Measurements from ENCODE around the gene RAP1GAP2.
"Not testable (repeated sequence)": the region's sequence is repeated elsewhere in the genome, so short reads cannot be mapped to it uniquely, and the experiment has no call there.

The RAP1GAP2 gene

DNA sequence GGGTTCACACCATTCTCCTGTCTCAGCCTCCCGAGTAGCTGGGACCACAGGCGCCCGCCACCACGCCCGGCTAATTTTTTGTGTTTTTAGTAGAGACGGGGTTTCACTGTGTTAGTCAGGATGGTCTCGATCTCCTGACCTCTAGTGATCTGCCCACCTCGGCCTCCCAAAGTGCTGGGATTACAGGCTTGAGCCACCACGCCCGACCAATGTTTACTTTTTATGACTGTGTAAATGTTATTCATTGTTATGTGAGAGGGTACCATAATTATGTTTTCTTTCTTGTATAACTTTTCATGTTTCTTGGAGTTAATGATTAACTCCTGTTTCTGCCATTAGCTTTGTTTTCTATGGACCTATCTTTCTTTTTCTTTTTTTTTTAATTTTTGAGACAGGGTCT is 94.5 kb downstream of the RAP1GAP2 start:
- not testable (repeated sequence) for DNase-seq; H3K27ac Mint-ChIP-seq; H3K4me1 Mint-ChIP-seq (ENCODE audit: low read depth); H3K27me3 Mint-ChIP-seq; H3K4me3 Mint-ChIP-seq; H3K9me3 Mint-ChIP-seq; H3K36me3 Mint-ChIP-seq (ENCODE audit: low read depth)

DNA sequence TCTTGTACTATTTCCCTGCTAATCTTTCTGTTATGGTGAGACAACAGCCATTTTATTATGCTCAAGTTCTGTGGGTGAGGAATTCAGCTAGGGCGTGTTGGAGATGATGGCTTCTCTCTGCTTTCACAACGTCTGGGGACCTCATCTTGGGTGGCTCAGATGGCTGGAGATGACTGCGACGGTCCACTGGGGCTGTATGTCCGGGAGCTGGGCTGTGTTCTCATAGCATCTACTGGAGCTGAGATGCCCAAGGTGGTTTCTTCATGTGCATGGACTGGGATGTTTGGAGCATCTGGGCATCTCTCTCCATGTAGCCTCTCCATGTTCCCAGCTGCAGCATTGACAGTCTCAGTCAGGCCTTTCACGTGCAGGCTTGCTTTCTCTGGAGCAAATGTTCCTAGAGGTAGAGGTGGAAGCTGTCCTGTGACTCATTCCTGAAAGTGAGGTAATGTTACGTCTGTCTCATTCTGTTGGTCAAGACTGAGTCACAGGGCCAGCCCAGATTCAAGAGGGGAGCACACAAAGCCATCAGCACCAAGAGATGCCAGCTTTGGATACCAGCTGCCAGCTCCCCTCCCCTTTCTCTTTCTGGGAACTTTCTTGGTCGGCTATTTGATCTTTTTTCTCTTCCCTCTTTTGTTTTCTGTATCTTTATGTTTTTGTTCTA is 96.2 kb downstream of the RAP1GAP2 start:
- Mint-ChIP-seq H3K4me1 (ENCODE audit: low read depth) (peaks cover 9% of the 10 kb centered on the region), H3K27ac (peak overlapping the region; percentile 4), H3K36me3 (ENCODE audit: low read depth) (no peaks in the 10 kb centered on the region), H3K27me3 (no peaks in the 10 kb centered on the region), H3K9me3 (no peaks in the 10 kb centered on the region), H3K4me3 (no peak overlapping the region)
- DNase-seq = no peak

DNA sequence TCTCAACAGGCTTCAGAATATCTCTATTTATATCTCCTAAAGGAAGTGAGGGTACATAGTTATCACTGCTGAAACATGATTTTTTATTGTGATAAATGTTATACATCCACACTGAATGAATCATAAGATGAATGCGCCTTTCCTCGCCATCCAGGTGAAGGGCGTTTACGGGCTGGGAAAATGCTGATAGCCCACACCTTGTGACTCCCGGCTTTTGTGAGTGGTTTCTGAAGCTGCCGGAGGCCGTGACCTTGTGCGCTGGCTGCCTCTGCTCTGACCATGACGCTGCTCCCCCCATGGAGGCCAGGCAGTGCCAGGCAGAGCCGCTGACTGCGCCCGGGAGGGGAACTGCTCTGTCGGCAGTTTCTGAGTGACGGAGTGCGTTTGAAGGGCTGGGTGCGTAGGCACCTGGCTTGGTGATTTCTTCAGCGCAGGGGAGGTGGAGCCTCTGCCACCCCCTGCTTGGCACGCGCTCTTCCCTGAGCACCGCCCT is 97.2 kb downstream of the RAP1GAP2 start:
- Mint-ChIP-seq H3K4me3 (no peak overlapping the region), H3K27ac (no peak overlapping the region), H3K27me3 (no peaks in the 10 kb centered on the region), H3K36me3 (ENCODE audit: low read depth) (no peaks in the 10 kb centered on the region), H3K9me3 (no peaks in the 10 kb centered on the region), H3K4me1 (ENCODE audit: low read depth) (peaks cover 9% of the 10 kb centered on the region)
- DNase-seq = no peak

DNA sequence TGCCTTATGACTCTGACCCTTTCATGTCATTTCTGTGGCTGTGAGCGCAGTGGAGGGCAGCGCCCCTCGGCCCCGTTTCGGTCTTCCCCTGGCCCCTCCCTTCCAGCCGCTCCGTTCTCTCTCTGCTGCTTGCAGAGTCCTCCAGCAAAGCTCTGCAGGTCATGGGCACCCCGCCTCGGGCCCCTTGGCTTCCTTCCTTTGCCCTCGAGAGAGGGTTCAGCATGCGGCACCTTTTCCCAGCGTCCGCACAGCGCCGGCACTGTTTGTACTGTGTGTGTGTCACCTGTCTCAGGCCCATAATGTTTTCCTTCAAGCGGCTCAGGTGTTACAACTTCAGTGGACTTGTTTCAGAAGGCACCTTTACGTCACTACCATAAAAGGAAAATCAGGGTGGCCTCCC is 98.5 kb downstream of the RAP1GAP2 start:
- Mint-ChIP-seq H3K4me3 (no peak overlapping the region), H3K27ac (no peak overlapping the region), H3K36me3 (ENCODE audit: low read depth) (no peaks in the 10 kb centered on the region), H3K4me1 (ENCODE audit: low read depth) (peaks cover 9% of the 10 kb centered on the region), H3K9me3 (no peaks in the 10 kb centered on the region), H3K27me3 (no peaks in the 10 kb centered on the region)
- no peak for DNase-seq

DNA sequence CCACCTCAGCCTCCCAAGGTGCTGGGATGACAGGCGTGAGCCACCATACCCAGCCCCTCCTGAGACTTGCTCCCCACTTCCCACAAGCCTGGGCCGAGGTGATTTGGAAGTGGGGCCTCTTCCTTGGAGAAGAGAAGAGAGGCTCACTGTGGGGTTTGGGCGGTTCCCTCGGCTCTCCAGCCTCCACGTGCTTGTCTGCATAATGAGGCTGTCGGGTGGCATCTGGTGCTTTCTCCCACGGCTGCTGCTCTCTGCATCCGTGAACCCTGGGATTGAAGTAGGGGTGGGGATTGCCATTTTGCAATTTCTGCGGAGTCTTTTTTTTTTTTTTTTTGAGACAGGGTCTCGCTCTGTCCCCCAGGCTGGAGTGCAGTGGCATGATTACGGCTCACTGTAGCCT is 101.4 kb downstream of the RAP1GAP2 start:
- Mint-ChIP-seq H3K27ac (no peak overlapping the region), H3K9me3 (no peaks in the 10 kb centered on the region), H3K36me3 (ENCODE audit: low read depth) (no peaks in the 10 kb centered on the region), H3K4me1 (ENCODE audit: low read depth) (peaks cover 2% of the 10 kb centered on the region), H3K27me3 (no peaks in the 10 kb centered on the region), H3K4me3 (no peak overlapping the region)
- no peak for DNase-seq

DNA sequence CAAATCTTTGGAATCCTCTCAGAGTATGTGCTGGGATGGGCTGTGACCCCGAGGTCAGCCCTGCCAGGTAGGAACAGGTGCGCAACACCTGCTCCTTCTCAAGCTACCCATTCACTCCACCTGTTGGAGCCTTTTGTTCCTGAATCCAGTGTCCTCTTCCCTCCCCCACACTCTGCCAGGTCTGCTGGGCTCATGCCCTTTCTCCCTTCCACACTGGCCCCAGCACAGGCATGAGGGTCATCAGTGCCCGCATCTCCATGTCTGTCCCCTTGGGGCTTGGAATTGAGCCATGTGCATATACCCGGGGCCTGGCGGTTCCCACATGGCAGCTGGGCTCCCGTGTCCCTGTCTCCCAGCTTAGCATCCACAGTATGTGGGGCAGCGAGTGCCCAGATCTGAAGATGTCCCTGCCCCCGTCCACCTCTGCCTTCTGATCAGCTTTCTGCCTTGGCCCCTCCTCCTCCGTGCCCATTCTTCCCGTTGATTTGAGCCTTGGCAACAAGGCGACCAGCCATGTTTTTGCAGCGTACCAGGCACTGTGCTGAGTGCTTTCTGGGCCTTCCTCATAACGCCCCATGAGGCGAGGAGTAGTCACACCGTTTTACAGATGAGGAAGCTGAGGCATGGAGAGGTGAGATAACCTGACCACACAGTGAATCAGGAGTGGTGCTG is 102.2 kb downstream of the RAP1GAP2 start:
- H3K36me3 Mint-ChIP-seq (ENCODE audit: low read depth) = no peaks in the 10 kb centered on the region
- H3K27ac Mint-ChIP-seq = no peak overlapping the region
- no peaks in the 10 kb centered on the region for H3K4me1 Mint-ChIP-seq (ENCODE audit: low read depth)
- no peak overlapping the region for H3K4me3 Mint-ChIP-seq
- DNase-seq = no peak
- no peaks in the 10 kb centered on the region for H3K9me3 Mint-ChIP-seq
- no peaks in the 10 kb centered on the region for H3K27me3 Mint-ChIP-seq

DNA sequence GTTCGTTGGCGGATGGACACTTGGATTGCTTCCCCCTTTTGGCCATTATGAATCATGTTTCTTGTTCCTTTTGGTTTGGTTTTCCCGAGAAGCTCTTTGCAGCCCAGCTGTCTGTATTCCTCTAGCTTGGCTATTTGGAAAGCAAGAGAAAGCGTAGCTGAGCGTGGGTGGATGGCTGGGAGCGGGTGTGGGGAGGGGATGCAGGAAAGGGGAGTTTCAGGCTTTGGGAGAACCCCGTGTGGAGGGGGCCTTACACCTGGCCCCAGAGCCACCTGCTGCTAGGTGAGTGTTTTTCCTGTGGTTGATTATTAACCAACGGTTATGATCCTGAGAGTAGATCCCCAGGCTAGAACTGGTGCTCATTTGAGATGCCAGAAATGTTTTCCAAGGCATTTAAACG is 103.7 kb downstream of the RAP1GAP2 start:
- Mint-ChIP-seq H3K4me1 (ENCODE audit: low read depth) (no peaks in the 10 kb centered on the region), H3K27ac (no peak overlapping the region), H3K27me3 (no peaks in the 10 kb centered on the region)

DNA sequence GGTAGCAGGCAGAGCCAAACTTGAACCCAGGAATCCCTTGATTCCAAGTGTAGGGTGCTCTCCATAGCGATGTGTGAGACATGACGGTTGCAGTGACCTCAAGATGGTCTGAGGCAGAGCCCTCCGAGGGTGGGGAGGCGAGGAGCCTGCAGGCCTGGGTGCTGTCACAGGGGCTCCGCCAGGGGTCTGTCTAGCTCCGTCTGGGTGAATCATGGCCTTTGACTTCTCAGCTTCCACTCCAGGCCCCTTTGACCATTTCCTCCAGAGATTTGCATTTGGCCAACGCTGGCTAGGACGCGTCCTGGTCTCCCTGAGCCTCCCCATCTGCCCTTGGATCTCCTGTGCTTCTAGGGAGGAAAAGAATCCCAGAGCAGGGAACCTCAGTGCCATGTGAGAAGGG is 104.6 kb downstream of the RAP1GAP2 start:
- H3K27ac Mint-ChIP-seq = no peak overlapping the region
- no peak overlapping the region for H3K4me3 Mint-ChIP-seq
- H3K36me3 Mint-ChIP-seq (ENCODE audit: low read depth) = peaks cover 3% of the 10 kb centered on the region
- H3K4me1 Mint-ChIP-seq (ENCODE audit: low read depth) = no peaks in the 10 kb centered on the region
- no peak for DNase-seq
- H3K9me3 Mint-ChIP-seq = no peaks in the 10 kb centered on the region
- H3K27me3 Mint-ChIP-seq = no peaks in the 10 kb centered on the region

More for the DNA sequence above, 103.7 kb downstream of the RAP1GAP2 start:
- no peak for DNase-seq
- H3K4me3 Mint-ChIP-seq = no peak overlapping the region
- H3K9me3 Mint-ChIP-seq = no peaks in the 10 kb centered on the region
- no peaks in the 10 kb centered on the region for H3K36me3 Mint-ChIP-seq (ENCODE audit: low read depth)

DNA sequence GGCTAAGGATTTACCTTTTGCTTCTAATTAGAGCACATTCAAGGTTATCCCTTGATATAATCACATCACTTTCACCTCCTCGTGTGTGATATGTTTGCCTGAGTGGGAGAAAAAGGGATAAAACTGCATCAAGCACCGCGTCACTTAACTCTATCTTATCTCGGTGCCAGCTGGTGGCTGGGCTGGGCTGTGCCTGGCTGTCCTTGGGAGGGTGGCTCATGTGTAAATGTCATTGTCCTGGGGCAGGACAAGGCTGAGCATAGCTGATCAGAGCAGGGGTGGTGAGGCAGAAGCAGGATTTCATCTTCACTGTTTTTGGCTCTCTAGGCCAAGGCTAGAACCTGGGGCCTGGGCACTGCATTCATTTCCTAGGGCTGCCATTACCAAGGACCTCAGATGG is 105.3 kb downstream of the RAP1GAP2 start:
- Mint-ChIP-seq H3K27ac (no peak overlapping the region), H3K4me3 (no peak overlapping the region), H3K4me1 (ENCODE audit: low read depth) (peaks cover 6% of the 10 kb centered on the region), H3K36me3 (ENCODE audit: low read depth) (peaks cover 9% of the 10 kb centered on the region), H3K27me3 (no peaks in the 10 kb centered on the region), H3K9me3 (peaks cover under 1% of the 10 kb centered on the region)
- no peak for DNase-seq

DNA sequence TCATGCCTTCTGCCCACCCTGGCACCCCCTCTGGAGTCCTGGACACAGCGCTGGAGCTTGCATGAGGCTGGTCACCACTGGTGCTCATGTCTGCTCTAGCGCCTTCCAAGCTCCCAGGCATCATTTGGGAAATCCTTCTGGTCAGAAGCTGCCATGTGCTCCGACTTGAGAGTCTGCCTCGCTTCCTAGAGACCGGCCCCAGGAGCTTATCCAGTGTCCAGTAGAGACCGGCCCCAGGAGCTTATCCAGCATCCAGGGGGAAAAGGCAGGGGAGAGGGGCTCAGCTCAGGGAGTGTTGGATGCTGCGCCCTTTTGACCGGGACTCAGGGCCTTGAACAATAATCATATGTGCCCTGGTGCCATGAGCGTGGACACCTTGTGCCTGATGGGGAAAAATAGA is 106.3 kb downstream of the RAP1GAP2 start:
- Mint-ChIP-seq H3K27me3 (no peaks in the 10 kb centered on the region), H3K4me3 (no peak overlapping the region), H3K36me3 (ENCODE audit: low read depth) (peaks cover 18% of the 10 kb centered on the region), H3K4me1 (ENCODE audit: low read depth) (peaks cover 16% of the 10 kb centered on the region), H3K27ac (no peak overlapping the region), H3K9me3 (peaks cover 10% of the 10 kb centered on the region)
- DNase-seq = no peak

DNA sequence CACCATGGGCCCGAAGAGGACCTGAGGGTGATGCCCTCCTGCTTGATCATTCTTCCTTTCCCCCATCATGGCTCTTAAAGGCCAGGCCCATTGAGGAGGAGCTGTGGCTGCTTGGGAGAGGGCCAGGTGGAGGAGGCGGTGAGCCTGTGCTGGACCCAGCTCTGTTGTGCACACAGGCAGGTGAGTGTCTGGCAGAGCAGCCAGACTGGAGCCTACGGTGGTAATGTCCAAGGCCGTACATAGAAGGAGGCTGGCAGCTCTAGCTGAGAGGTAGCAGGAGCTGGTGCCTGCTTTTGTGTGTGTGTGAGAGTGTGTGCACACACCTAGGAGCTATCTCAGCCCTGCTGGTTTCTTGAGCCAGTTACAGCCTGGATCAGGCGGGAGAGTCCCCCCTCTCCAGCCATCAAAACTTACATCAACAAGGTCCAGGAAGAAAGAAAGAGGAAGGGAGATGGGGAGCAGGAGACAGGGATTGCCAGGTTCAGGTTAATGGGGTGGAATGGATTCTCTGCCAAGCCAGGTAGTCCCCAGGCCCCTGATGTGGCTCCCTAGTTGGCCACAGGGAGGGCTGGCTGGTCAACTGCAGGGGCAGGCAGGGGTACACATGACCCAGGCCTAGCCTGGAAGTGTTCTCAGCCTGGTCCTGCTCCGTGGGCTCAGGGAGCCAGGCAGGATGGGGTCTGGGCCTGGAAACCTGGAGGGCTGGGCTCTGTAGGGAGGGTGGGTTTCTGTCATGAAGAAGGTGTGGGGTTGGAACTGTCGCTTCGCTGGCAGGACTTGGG is 107.1 kb downstream of the RAP1GAP2 start:
- Mint-ChIP-seq H3K9me3 (peaks cover 10% of the 10 kb centered on the region), H3K27me3 (no peaks in the 10 kb centered on the region), H3K4me3 (no peak overlapping the region), H3K36me3 (ENCODE audit: low read depth) (peaks cover 21% of the 10 kb centered on the region), H3K27ac (no peak overlapping the region), H3K4me1 (ENCODE audit: low read depth) (peaks cover 16% of the 10 kb centered on the region)
- no peak for DNase-seq

DNA sequence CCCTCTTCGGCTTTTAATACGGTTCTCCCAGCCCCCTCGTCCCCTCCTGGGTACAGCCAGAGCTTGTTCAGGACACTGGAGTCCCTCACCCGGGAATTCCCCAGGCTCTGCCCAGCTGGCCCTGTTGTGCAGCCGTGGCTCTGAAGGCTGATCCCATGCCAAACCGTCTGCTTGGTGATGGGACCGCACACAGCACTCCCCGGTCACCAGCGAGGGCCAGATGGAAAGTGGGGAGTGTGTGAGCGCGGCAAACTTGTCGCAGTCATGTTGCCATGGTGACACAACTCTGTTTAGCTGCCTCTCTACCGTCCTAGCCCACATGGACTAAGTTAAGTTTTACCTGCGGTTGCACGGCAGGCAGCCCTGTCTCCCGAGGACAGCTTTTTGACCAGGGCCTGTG is 107.9 kb downstream of the RAP1GAP2 start:
- Mint-ChIP-seq H3K27me3 (no peaks in the 10 kb centered on the region), H3K4me1 (ENCODE audit: low read depth) (peaks cover 16% of the 10 kb centered on the region), H3K36me3 (ENCODE audit: low read depth) (peaks cover 24% of the 10 kb centered on the region), H3K4me3 (no peak overlapping the region), H3K27ac (no peak overlapping the region), H3K9me3 (peaks cover 10% of the 10 kb centered on the region)
- no peak for DNase-seq

DNA sequence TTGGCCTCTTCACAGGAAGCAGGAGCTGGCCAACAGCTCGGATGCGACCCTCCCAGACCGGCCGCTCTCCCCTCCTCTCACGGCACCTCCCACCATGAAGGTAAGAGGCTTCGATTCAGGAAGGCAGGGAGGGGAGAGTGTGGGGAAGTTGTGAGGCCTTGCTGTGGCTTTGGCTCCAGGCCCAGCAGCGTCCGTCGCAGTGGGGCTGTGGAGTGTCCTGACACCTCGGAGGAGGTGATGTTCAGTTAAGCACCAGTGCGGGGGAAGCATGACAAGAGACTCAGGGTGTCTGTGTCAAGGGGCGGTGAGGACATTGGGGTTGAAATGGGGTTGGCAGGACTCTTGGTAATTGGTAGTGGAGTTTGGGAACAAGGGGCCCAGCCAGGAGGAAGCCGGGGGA is 109.0 kb downstream of the RAP1GAP2 start:
- Mint-ChIP-seq H3K9me3 (peaks cover 10% of the 10 kb centered on the region), H3K4me1 (ENCODE audit: low read depth) (peaks cover 26% of the 10 kb centered on the region)

DNA sequence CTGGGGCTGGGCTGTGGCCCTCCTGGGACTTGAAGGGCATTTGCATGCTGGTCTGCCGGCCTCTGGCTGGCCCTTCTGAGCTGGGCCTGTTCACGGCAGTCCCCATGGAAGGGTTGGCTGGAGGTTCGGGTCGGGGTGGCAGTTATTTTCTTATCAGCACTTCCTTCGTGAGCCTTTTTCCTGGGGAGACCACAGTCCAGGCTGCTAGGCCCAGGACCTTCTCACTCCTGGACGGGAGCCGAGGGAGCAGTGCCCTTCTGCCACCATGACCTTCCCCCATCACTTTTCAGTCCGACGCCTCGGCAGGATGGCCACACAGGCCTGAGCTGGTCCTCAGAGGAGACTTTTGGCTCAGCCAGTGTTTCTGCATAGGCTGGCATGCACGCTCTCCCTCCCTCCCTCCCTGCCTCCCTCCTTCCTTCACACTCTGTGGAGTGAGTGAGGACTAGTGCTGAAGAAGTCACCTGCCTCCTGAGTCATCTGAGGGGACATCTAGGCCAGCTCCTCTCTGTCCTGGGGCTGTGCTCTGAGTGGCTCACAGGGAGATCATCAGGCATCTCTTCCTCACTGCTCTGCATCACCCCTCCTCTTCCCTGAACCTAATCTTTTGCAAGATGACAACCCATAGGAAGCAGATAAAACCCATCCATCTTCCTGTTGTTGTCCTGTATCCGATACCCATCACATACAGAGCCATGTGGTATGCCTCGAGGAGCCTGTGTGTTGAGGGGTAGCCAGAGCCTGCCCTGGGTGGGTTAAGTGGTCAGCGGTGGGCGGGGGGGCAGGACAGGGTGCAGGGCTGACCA is 109.7 kb downstream of the RAP1GAP2 start:
- peaks cover 10% of the 10 kb centered on the region for H3K9me3 Mint-ChIP-seq
- H3K4me1 Mint-ChIP-seq (ENCODE audit: low read depth) = peaks cover 26% of the 10 kb centered on the region
- no peaks in the 10 kb centered on the region for H3K27me3 Mint-ChIP-seq
- no peak overlapping the region for H3K4me3 Mint-ChIP-seq
- H3K36me3 Mint-ChIP-seq (ENCODE audit: low read depth) = peaks cover 24% of the 10 kb centered on the region
- DNase-seq = no peak
- H3K27ac Mint-ChIP-seq = peak overlapping the region; percentile 83

More for the DNA sequence above, 109.0 kb downstream of the RAP1GAP2 start:
- no peak for DNase-seq
- H3K27me3 Mint-ChIP-seq = no peaks in the 10 kb centered on the region
- H3K36me3 Mint-ChIP-seq (ENCODE audit: low read depth) = peaks cover 24% of the 10 kb centered on the region
- H3K27ac Mint-ChIP-seq = peak overlapping the region; percentile 41
- H3K4me3 Mint-ChIP-seq = no peak overlapping the region

Data from activated T-cell treated with anti-CD3 and anti-CD28 coated beads, Interleukin-2, amount 50 U/mL, for 24 hours (primary cell).